ENCODE measurements around the gene SLC2A5.

SLC2A5 gene

DNA sequence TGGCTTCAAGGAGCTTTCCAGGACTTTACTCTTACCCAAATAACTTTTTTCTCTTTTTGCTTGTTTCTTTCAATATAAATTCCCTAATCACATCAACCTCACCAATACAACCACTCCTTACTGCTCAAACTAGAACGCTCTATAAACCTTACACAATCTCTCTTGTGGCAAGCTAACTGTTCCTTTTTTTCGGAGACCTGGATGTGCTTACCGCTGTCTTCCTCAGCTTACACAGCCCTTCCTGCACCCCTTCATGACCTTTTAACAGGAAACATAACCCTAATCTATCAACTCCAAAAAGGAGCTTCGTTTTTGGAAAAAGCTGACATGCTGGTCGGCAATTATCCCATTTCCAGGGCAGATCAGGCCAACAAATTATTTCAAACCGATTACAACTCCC lies 24.1 kb upstream of the SLC2A5 start:
- H3K4me3 ChIP-seq (ENCODE audit: low read depth, low read length), result no peak overlapping the region
- DNase-seq (ENCODE audit: low read depth), result no peak

DNA sequence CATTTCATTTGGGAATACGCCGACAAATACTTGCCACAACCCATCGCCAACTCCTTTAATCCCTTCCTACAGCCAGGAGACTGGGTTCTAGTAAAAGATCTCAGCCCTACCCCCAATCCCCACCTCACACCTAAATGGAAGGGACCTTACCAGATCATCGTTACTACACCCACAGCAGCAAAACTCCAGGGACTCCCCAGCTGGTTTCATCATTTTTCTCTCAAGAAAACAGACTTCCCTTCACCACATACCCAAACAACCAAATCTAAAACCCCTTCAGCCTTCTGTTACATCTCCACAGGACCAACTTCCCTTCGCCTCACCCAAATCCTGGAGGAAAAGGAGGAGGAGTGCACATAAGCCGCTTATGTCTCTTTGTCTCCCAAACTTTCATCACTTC lies 23.7 kb upstream of the SLC2A5 start:
- no peak for DNase-seq (ENCODE audit: low read depth)
- H3K4me3 ChIP-seq (ENCODE audit: low read depth, low read length), result no peak overlapping the region

DNA sequence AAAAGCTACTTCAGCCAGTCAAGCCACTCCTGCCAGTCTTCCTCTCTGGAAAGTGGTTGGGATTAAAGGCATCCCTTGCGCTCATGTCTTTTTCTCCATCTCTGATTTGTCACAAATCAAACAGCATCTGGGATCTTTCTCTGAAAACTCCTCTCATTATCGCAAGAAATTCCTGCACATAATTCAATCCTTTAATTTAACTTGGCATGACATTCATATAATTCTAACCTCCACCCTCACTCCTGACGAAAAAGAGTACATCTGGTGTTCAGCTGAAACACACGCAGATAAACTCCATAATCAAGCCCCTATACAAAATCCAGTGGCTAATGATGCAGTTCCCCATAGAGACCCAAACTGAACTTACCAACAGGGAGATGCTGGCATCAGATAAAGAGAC lies 19.4 kb upstream of the SLC2A5 start:
- H3K4me3 ChIP-seq (ENCODE audit: low read depth, low read length), result no peak overlapping the region
- no peak for DNase-seq (ENCODE audit: low read depth)

DNA sequence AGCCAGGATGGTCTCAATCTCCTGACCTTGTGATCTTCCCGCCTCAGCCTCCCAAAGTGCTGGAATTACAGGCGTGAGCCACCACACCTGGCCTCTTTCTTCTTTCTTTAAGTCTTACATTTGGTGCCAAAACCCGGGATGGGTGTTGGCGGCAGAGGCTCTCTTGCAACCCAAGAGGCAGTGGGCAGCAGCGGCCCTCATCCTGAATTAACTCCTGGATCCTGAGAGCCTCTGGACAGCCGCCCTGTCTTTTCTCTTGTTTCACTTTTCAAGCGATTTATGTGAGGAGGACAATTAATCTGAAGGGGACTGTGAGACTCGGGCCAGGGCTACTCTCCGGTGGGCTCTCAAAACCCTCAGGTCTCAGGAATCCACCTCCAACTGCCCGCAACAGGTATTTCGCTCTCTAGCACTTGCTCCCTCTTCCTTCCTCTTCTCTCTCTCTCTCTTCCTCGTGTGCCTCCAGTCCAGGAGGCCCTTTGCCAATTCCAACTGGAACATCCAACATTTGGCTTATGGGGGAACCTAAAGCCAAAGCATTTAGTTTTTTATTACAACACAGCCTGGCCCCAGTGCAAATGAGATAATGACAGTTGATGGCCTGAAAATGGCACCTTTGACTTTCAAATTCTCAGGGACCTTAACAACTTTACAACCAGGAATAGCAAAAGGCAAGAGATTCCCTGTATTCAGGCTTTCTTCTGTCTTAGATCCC lies 18.1 kb upstream of the SLC2A5 start:
- H3K4me3 ChIP-seq (ENCODE audit: low read depth, low read length), result no peak overlapping the region
- no peak for DNase-seq (ENCODE audit: low read depth)

DNA sequence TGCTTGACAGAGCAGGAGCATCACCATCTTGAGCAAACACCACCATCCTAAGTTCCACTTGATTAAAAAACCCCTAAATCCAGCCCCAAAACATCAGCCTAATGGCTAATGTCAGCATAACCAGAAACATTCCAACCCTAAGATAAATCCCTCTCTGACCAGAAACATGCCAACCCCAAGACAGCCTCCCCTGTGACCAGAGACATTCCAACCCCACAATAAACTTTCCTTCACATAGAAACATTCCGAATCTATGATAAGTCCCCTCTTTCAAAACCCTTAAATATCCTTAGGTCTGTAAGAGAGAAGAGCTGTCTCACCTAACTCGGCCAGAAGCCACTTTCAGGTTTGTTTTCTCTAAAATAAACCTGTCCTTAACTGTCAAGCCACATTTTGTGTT lies 17.4 kb upstream of the SLC2A5 start:
- DNase-seq (ENCODE audit: low read depth), result no peak

DNA sequence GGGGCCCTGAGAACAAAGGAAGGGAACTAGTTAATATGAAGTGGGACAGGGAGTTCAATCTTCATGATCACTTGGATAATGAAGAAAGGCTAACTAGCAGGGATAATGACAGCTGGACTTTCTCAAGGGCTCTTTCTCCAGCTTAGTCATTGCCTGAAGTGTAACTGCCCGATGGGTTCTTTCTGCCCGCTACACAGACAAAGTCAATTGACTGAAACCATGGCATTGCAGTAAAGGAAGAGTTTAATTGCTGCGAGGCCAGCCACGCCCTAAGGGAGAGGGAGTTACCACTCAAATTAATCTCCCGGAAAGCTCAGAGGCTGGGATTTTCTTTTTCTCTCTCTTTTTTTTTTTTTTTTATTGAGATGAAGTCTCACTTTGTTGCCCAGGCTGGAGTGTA lies 16.6 kb upstream of the SLC2A5 start:
- DNase-seq (ENCODE audit: low read depth), result no peak
- no peak overlapping the region for H3K4me3 ChIP-seq (ENCODE audit: low read depth, low read length)

More for the DNA sequence above, 17.4 kb upstream of the SLC2A5 start:
- no peak overlapping the region for H3K4me3 ChIP-seq (ENCODE audit: low read depth, low read length)

- DNase-seq (ENCODE audit: low read depth), result no peak
- H3K4me3 ChIP-seq (ENCODE audit: low read depth, low read length), result no peak overlapping the region
Measured at GRCh38 chr1:9085306-9085940, 16.0 kb upstream of the SLC2A5 start.

DNA sequence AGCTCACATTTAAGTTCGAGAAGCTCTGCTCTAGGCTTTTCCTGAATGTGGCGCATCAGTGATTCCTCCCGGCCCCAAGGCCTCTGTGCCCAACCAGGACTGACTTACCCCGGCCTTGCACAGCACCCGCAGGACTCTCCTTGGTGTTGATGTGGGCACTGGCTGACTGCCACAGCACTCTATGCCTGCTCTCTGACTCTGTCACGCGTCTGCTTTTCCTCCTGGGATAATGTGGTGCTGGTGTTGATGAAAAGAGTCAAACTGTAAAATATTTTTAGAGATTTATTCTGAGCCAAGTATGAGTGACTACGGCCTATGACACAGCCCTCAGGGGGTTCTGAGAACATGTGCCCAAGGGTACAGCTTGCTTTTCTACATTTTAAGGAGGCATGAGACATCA lies 15.5 kb upstream of the SLC2A5 start:
- no peak overlapping the region for H3K4me3 ChIP-seq (ENCODE audit: low read depth, low read length)
- no peak for DNase-seq (ENCODE audit: low read depth)

GRCh38 chr1:9081473-9081872 lies 12.0 kb upstream of the SLC2A5 start:
- H3K4me3 ChIP-seq (ENCODE audit: low read depth, low read length), result no peak overlapping the region
- no peak for DNase-seq (ENCODE audit: low read depth)

DNA sequence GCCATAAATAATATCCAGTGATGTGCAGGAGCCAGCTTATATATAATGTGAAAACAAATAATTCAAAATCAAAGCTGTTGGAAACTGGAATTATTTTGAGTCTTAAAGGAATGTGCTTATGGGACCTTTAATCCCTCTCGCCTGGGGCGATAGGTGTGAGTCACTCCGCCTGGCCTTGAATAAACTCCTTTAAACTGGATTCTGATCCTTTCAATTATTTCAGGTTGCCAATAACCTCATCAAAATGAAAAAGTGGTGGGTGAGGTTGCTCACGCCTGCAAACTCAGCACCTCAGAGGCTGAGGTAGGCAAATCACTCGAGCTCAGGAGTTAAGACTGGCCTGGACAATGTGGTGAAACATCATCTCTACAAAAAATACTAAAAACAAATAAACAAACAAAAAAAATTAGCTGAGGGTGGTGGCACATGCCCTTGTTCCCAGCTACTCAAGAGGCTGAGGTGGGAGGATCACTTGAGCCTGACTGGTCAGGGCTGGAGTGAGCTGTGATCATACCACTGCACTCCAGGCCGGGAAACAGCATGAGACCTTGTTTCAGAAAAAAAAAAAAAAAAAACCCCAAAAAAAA lies 11.4 kb upstream of the SLC2A5 start:
- no peak for DNase-seq (ENCODE audit: low read depth)
- no peak overlapping the region for H3K4me3 ChIP-seq (ENCODE audit: low read depth, low read length)

GRCh38 chr1:9079988-9080704 lies 10.7 kb upstream of the SLC2A5 start:
- DNase-seq (ENCODE audit: low read depth), result no peak
- H3K4me3 ChIP-seq (ENCODE audit: low read depth, low read length), result no peak overlapping the region

GRCh38 chr1:9078752-9079500 lies 9.5 kb upstream of the SLC2A5 start:
- DNase-seq (ENCODE audit: low read depth), result no peak
- H3K4me3 ChIP-seq (ENCODE audit: low read depth, low read length), result no peak overlapping the region

DNA sequence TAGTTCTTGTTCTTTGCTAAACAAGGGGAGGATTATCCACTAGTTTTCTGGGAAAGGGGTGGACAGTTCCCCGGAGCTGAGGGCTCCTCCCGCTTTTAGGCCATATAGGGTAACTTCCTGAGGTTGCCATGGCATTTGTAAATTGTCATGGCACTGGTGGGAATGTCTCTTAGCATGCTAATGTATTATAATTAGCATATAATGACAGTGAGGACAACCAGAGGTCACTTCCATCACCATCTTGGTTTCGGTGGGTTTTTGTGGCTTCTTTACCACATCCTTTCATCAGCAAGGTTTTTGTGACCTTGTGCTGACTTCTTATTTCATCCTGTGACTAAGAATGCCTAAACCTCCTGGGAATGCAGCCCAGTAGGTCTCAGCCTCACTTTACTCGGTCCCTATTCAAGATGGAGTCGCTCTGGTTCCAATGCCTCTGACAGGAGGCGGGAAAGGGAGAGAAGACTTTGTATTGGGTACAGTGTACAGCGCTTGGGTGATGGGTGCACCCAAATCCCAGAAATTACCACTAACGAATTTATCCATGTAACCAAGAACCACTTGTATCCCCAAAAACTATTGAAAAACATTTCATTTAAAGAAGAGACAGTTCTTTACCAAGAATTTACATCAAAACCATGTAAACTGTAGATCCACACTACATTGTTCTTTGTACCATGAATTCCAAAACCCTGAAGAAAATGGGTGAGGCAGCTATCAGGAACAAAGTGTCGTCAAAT lies 8.7 kb upstream of the SLC2A5 start:
- no peak overlapping the region for H3K4me3 ChIP-seq (ENCODE audit: low read depth, low read length)
- no peak for DNase-seq (ENCODE audit: low read depth)

DNA sequence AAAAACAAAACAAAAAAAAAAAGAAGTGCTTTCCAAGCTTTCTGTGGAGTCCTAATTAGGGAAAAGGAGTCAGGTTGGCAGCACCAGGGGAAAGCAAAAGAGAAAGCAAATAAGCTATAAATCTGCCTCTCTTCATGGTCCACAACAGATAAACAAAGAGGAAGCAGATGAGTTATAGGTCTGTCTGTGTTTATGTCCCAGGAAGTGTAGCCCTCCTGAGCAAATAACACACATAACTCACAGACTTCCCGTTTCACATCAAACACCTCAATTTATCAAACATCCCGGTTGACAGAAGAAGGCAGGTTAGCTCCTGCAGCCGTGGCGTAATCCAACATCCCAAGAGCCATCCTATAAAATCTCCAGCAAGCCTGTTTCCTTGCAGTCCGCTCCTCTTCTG lies 5.6 kb upstream of the SLC2A5 start:
- no peak for DNase-seq (ENCODE audit: low read depth)
- H3K4me3 ChIP-seq (ENCODE audit: low read depth, low read length), result no peak overlapping the region

- DNase-seq (ENCODE audit: low read depth), result no peak
- no peak overlapping the region for H3K4me3 ChIP-seq (ENCODE audit: low read depth, low read length)
Measured at GRCh38 chr1:9073143-9073542, 3.7 kb upstream of the SLC2A5 start.

DNA sequence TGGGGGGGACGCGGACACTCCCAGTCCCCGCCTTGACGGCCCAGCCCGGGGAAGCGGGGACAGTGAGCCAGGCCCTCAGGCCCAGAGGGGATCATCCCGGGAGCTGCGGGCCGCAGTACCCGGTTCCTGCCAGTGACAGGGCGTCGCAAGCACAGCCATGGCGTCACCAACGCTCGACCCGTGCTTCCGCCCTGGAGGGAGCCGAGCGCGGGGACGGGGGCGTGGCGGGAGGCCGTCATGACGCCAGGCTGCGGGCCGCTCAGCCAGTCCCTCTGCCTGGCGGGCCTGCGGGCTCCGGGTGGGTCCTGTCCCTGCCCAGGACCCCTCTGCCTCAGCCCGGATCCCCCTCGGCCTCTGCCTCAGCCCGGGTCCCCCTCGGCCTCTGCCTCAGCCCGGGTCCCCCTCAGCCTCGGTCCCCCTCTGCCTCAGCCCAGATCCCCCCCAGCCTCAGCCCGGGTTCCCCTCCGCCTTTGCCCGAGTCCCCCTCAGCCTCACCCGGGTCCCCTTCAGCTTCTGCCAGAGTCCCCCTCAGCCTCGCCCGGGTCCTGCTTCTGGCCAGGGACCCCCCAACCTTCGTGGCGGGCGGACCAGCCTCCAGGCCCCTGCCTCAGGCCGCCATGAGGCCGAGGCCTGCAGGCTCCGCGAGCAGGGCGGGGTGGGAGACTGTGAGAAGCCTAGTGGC lies 2.3 kb upstream of the SLC2A5 start:
- no peak overlapping the region for H3K4me3 ChIP-seq (ENCODE audit: low read depth, low read length)
- DNase-seq (ENCODE audit: low read depth), result no peak

- DNase-seq (ENCODE audit: low read depth), result no peak
- H3K4me3 ChIP-seq (ENCODE audit: low read depth, low read length), result no peak overlapping the region
Measured at GRCh38 chr1:9070486-9070885, 1.1 kb upstream of the SLC2A5 start.

- no peak for DNase-seq (ENCODE audit: low read depth)
- no peak overlapping the region for H3K4me3 ChIP-seq (ENCODE audit: low read depth, low read length)
Measured at GRCh38 chr1:9068981-9069325, 482 bp downstream of the SLC2A5 start.
